Stomach (tissue), 9 donors: Measurements from ENCODE around the gene EXOC3. TPM values are rescaled to one million over a fixed set of nuclear protein-coding genes. Genes with fewer than 3 reads are reported as not detected.

Experiments
- DNase-seq, 2 donors: peaks; one replicate each; pipeline versions ENCODE4 v3.0.0 to v3.0.0-alpha.2; 2013 to 2019
- H3K27ac ChIP-seq, 5 donors: fragments of 200-600 bp in 4 of 5; sonication (generic) in 4 of 5; one replicate each; pipeline ENCODE4 v1.5.1; 2013 to 2019; ENCODE audit warnings: mild to moderate bottlenecking in 1 of 5, moderate library complexity in 1 of 5
- H3K27me3 ChIP-seq, 3 donors: fragments of 200-600 bp; sonication (generic); one replicate each; pipeline ENCODE4 v1.5.1; 2017 to 2019; ENCODE audit warnings: mixed run types in 1 of 3
- H3K36me3 ChIP-seq, 4 donors: fragments of 200-600 bp; sonication (generic); 1 replicate in 3 of 4; 2 replicates in 1 of 4; pipeline ENCODE4 v1.5.1; 2016 to 2019
- H3K4me1 ChIP-seq, 4 donors: fragments of 200-600 bp; sonication (generic); one replicate each; pipeline ENCODE4 v1.5.1; 2016 to 2019
- H3K4me3 ChIP-seq, 4 donors: fragments of 200-600 bp; sonication (generic) in 3 of 4; one replicate each; pipeline ENCODE4 v1.5.1; 2016 to 2019; ENCODE audit warnings: mild to moderate bottlenecking in 1 of 4
- H3K9me3 ChIP-seq, 4 donors: fragments of 200-600 bp; sonication (generic); one replicate each; pipeline ENCODE4 v1.5.1; 2016 to 2019
- CTCF ChIP-seq, 7 experiments: fragments of 450-650 bp in 4 of 7; fragments of 200-600 bp in 3 of 7; sonication (generic) in 3 of 7; IDR thresholded peaks; one replicate each; pipeline ENCODE4 v1.5.1; 2016 to 2019; ENCODE audit warnings: antibody characterized with exemption in 7 of 7, control low read depth in 2 of 7, mild to moderate bottlenecking in 1 of 7
- EP300 ChIP-seq: sonication (generic); formaldehyde crosslinking; IDR thresholded peaks from one replicate; pipeline ENCODE4 v1.6.1; 2017; ENCODE audit warnings: antibody characterized with exemption
- POLR2A ChIP-seq, 4 donors: fragments of 450-650 bp; IDR thresholded peaks; one replicate each; pipeline ENCODE4 v1.6.1; 2016; ENCODE audit warnings: antibody characterized with exemption in 4 of 4, control low read depth in 2 of 4, mild to moderate bottlenecking in 1 of 4, moderate library complexity in 1 of 4
- POLR2AphosphoS5 ChIP-seq, 3 donors: sonication (generic); formaldehyde crosslinking; IDR thresholded peaks; one replicate each; pipeline ENCODE4 v1.6.1; 2016; ENCODE audit warnings: antibody characterized with exemption in 3 of 3
- WGBS, 5 donors: extraction: QIAGEN DNeasy Blood & Tissue Kit in 3 of 5; methylation state at CpG; one replicate each; pipeline versions ENCODE4 v1.1.5 to v1.1.7; 2013 to 2018; 5-methylcytosine and 5-hydroxymethylcytosine counted together
- intact Hi-C: fragments of 100-400 bp; cut with DNase I; formaldehyde crosslinking; loops from one replicate; pipeline ENCODE4 v1.15.1; 2023; ENCODE audit warnings: low total_unique reads
- polyA plus RNA-seq, 3 donors: library from polyadenylated mRNA; stranded (reverse); fragments of 200-250 nt; gene quantifications; one replicate each; pipeline ENCODE4 v1.2.3, GENCODE V29; 2013
- total RNA-seq, 5 donors: library from RNA; depleted of rRNA; stranded (reverse); fragments of >200 nt; gene quantifications; one replicate each; pipeline versions ENCODE4 v1.1.0 to v1.2.3, GENCODE V29; 2014 to 2016
- donor health status: healthy with polysubstance abuse.
- donor health status: Bipolar disorder and iron deficiency.
- donor health status: healthy.

EXOC3 gene
- total and polyA plus RNA-seq, 8 donors: 29.9 to 133 (median 59.3) TPM

- Histone ChIP-seq H3K27ac (no peak overlapping the region), H3K4me1 (peaks cover 0 to 3% (median 1%) of the 10 kb centered on the region in 4 donors), H3K9me3 (no peaks in the 10 kb centered on the region), H3K27me3 (no peaks in the 10 kb centered on the region), H3K36me3 (peaks cover 40 to 83% (median 74%) of the 10 kb centered on the region in 4 donors), H3K4me3 (no peak overlapping the region)
- no peak for DNase-seq
- WGBS, 5 donors: 86 to 89% (median 87%) methylated on average over 6 to 29 of the region's 29 CpGs
- intact Hi-C loops: no loop called here
- TF ChIP-seq EP300 (no peak), POLR2A (IDR thresholded peaks at IDR 0.05) (no peak), POLR2AphosphoS5 (IDR thresholded peaks at IDR 0.05) (no peak), CTCF (IDR thresholded peaks at IDR 0.05) (no peak)
Measured at GRCh38 chr5:465591-466403, 22.8 kb downstream of the EXOC3 start.

DNA sequence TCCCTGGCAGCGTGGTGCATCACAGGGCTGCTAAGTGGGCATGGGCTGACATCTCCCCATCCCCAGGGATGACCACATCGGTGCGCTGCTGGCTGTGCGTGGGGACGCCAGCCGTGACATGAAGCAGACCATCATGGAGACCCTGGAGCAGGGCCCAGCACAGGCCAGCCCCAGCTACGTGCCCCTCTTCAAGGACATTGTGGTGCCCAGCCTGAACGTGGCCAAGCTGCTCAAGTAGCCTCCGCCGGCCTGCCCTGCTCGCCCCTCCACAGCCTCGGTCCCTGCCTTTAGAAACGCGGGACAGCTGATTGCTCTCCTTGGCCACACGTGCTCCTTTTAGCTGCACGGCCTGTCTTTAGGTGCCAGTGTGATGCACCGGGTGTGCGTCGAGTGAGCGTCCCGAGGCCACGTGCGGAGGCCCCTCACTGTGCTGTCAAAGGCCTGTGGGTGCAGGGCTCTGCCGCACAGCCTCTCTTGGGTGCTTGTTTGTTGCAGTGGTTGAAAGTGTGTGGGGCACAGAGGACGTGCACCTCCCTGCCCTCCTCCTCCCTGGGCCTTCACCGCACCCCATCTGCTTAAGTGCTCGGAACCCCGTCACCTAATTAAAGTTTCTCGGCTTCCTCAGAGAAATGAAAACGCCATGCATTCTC lies 23.8 kb downstream of the EXOC3 start:
- 91 to 94% (median 93%) methylated on average over 24 to 30 of the region's 30 CpGs for WGBS, 5 donors
- peaks cover 39 to 82% (median 68%) of the 10 kb centered on the region in 4 donors for H3K36me3 ChIP-seq
- intact Hi-C loops: no loop called here
- H3K4me1 ChIP-seq: peaks cover 5 to 13% (median 11%) of the 10 kb centered on the region in 4 donors
- H3K9me3 ChIP-seq: no peaks in the 10 kb centered on the region
- TF ChIP-seq CTCF (IDR thresholded peaks at IDR 0.05) (no peak), POLR2A (IDR thresholded peaks at IDR 0.05) (no peak), EP300 (no peak), POLR2AphosphoS5 (IDR thresholded peaks at IDR 0.05) (no peak)
- H3K27ac ChIP-seq: no peak overlapping the region
- H3K4me3 ChIP-seq: no peak overlapping the region
- no peaks in the 10 kb centered on the region for H3K27me3 ChIP-seq
- no peak for DNase-seq

DNA sequence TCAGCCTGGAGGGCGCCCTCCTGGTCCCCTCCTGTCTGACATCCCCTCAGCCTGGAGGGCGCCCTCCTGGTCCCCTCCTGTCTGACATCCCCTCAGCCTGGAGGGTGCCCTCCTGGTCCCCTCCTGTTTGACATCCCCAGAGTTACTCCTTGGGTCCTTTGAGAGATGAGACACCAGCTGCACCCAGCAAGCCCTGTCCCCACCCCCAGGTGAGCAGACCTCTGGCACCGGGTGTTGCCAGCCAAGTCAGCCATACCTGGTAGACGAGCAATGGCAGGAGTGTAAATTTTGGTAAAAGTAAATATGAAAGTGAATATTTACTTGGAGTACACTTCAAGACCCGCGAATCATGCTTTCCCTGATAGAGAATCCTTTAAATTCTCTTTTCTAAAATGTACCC lies 25.4 kb downstream of the EXOC3 start:
- no peak for DNase-seq
- 67 to 88% (median 83%) methylated on average over 4 to 5 of the region's 6 CpGs for WGBS, 5 donors
- H3K36me3 ChIP-seq: peaks cover 29 to 66% (median 52%) of the 10 kb centered on the region in 4 donors

DNA sequence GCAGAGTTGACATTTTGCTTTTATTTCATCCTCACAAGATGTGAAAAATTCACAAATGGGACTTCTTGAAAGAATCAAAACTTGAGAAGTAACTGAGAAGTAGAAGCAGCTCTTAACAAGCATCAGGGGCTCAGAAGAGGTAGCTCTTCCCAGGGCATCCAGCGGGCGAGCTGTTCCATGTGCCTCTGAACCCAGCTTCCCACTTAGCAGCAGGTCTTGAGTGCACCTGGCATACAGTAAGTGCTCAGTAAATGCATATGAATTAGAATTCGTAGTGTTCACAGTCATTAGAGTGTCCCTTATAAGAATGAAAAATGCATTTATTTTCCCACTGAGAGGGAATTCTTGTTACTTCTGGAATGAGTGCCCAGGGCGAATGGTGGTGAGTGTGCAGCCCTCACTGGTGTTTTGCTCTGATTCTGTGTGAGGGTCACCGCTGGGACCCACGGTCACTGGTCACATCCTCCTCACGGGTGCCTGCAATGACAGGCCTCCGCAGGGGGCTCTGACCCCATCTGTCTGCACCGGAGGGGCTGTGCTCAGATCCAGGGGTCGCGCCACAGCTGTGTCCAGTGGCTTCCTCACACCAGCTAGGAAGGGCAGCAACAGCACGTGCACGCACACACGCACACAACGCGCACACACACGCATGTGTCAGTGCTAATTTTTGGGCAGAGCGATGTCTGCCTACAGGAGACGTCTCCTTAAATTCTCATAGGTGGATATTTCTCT lies 26.9 kb downstream of the EXOC3 start:
- Histone ChIP-seq H3K4me1 (peaks cover 15 to 38% (median 36%) of the 10 kb centered on the region in 4 donors), H3K4me3 (no peak overlapping the region), H3K9me3 (no peaks in the 10 kb centered on the region), H3K36me3 (peaks cover 17 to 51% (median 37%) of the 10 kb centered on the region in 4 donors), H3K27ac (no peak overlapping the region), H3K27me3 (peaks cover 3 to 12% (median 3%) of the 10 kb centered on the region in 3 donors)
- WGBS, 5 donors: 87 to 92% (median 90%) methylated on average over 19 of the region's 19 CpGs
- intact Hi-C loops: no loop called here
- TF ChIP-seq POLR2AphosphoS5 (IDR thresholded peaks at IDR 0.05) (peak in 1 of 3 donors; percentile 3), CTCF (IDR thresholded peaks at IDR 0.05) (no peak)
- no peak for DNase-seq

More for the DNA sequence above, 25.4 kb downstream of the EXOC3 start:
- intact Hi-C loops: no loop called here
- H3K9me3 ChIP-seq: no peaks in the 10 kb centered on the region
- H3K27ac ChIP-seq: no peak overlapping the region
- peaks cover 0 to under 1% (median 0%) of the 10 kb centered on the region in 3 donors for H3K27me3 ChIP-seq
- no peak overlapping the region for H3K4me3 ChIP-seq
- H3K4me1 ChIP-seq: peaks cover 11 to 24% (median 22%) of the 10 kb centered on the region in 4 donors
- no peak for TF ChIP-seq EP300
- no peak for TF ChIP-seq POLR2AphosphoS5 (IDR thresholded peaks at IDR 0.05)
